Glutamatergic neuron (in vitro differentiated cells): Measurements from ENCODE around the gene STAC2. TPM values are rescaled to one million over a fixed set of nuclear protein-coding genes. Genes with fewer than 3 reads are reported as not detected.

Experiments
- DNase-seq: peaks from one replicate; pipeline ENCODE4 v3.0.0; 2022
- H3K27ac Mint-ChIP-seq: one replicate; pipeline ENCODE4 v1.8.0; 2020; ENCODE audit warnings: mild to moderate bottlenecking, mixed read lengths, inconsistent platforms; ENCODE audit not compliant: unreplicated experiment
- H3K27me3 Mint-ChIP-seq: one replicate; pipeline ENCODE4 v1.8.0; 2020; ENCODE audit warnings: mild to moderate bottlenecking, moderate library complexity, mixed read lengths, inconsistent platforms; ENCODE audit not compliant: unreplicated experiment
- H3K36me3 Mint-ChIP-seq: one replicate; pipeline ENCODE4 v1.8.0; 2020; ENCODE audit warnings: mild to moderate bottlenecking, mixed read lengths, inconsistent platforms; ENCODE audit not compliant: unreplicated experiment
- H3K4me1 Mint-ChIP-seq: one replicate; pipeline ENCODE4 v1.8.0; 2020; ENCODE audit warnings: mild to moderate bottlenecking, low read depth, mixed read lengths, inconsistent platforms; ENCODE audit not compliant: unreplicated experiment
- H3K4me3 Mint-ChIP-seq: one replicate; pipeline ENCODE4 v1.8.0; 2020; ENCODE audit warnings: mild to moderate bottlenecking, mixed read lengths, inconsistent platforms; ENCODE audit not compliant: unreplicated experiment
- H3K9me3 Mint-ChIP-seq: one replicate; pipeline ENCODE4 v1.8.0; 2020; ENCODE audit warnings: mild to moderate bottlenecking, moderate library complexity, mixed read lengths, inconsistent platforms; ENCODE audit not compliant: unreplicated experiment
- total RNA-seq: library from RNA; stranded (reverse); fragmentation: NEBNext Ultra II Directional; extraction: Animal tissue kit (Norgen Biotek cat#: 25700); gene quantifications from one replicate; pipeline ENCODE4 v1.2.1, GENCODE V29; 2021; ENCODE audit not compliant: unreplicated experiment
- TF ChIP-seq, protein P1 (sequence below): fragments of 200-600 bp; sonication (generic); IDR thresholded peaks from one replicate; pipeline ENCODE4 v1.5.0; 2021; ENCODE audit not compliant: partially characterized antibody, unreplicated experiment

The STAC2 gene
- total RNA-seq, 1 donor from 2014 or later: 1.8 TPM

DNA sequence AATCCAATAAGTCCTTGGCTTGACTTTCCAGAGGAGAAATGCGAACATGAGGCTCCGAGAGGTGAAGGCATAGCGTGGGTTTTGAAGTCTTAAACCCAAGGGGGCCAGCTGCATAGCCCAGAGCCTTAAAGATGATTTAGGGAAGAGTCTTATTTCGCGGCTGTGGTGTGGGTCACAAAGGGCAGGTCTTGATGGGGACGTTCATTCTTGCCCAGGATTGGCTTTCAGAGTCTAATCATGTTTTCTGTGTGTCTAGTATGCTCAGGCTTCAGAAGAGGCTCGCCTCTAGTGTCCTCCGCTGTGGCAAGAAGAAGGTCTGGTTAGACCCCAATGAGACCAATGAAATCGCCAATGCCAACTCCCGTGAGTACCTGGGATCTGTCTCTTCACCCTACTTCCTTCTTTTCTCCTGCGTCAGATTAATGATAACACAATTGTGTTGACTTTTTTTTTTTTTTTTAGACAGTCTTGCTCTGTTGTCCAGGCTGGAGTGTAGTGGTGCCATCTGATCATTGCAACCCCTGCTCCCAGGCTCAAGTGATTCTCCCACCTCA lies 24.7 kb downstream of the STAC2 start:
- H3K36me3 Mint-ChIP-seq: no peaks in the 10 kb centered on the region
- peak overlapping the region; percentile 99 for H3K27ac Mint-ChIP-seq
- H3K9me3 Mint-ChIP-seq: peaks cover 11% of the 10 kb centered on the region
- peaks cover 10% of the 10 kb centered on the region for H3K4me1 Mint-ChIP-seq
- no peak for DNase-seq
- TF ChIP-seq, protein P1, sequence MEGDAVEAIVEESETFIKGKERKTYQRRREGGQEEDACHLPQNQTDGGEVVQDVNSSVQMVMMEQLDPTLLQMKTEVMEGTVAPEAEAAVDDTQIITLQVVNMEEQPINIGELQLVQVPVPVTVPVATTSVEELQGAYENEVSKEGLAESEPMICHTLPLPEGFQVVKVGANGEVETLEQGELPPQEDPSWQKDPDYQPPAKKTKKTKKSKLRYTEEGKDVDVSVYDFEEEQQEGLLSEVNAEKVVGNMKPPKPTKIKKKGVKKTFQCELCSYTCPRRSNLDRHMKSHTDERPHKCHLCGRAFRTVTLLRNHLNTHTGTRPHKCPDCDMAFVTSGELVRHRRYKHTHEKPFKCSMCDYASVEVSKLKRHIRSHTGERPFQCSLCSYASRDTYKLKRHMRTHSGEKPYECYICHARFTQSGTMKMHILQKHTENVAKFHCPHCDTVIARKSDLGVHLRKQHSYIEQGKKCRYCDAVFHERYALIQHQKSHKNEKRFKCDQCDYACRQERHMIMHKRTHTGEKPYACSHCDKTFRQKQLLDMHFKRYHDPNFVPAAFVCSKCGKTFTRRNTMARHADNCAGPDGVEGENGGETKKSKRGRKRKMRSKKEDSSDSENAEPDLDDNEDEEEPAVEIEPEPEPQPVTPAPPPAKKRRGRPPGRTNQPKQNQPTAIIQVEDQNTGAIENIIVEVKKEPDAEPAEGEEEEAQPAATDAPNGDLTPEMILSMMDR: no peak
- H3K27me3 Mint-ChIP-seq: peaks cover 8% of the 10 kb centered on the region
- peak overlapping the region; percentile 92 for H3K4me3 Mint-ChIP-seq

DNA sequence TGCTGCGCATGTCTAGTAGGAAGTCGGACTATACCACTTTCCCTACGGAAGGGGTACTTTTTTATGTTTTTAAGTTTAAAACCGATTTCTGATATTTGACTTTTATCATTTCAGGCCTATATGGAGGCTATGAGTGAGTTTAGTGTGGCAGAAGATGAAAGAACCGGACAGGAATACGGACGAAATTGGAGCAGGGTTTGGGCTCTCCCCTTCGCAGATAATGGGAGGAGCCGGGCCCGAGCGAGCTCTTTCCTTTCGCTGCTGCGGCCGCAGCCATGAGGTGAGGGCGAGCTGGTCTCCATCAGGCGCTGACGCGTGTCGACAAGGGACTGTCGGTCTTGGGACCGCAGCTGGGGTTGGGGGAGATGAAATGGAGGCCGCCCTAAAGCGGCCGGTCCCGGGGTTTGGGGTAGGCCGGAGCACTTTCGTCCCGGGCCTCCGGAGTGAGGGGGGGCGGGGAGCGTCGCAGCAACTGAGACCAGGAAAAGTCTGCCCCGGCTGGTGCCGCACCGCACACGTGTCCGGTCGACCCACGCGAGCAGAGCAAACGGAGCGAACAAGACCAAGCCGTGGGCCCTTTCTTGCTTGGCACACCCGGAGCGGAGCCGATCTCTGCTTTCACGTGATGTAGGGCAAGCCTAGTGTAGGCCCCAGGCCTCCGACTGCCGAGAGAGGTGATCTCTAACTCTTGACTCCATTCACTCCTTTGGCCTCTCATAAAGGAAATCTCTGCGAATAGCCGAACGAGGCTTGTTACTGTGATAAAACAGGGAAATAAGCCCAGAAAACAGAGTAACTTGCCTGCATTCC lies 25.5 kb downstream of the STAC2 start, which contains the start of gene RPL19:
RPL19 (plus strand) TSS at position 214 of the 810 bp plus-strand sequence; CDS start at position 276, 62 bp downstream.
- Mint-ChIP-seq H3K27ac (peak within 1 kb of the TSS; percentile 99), H3K4me3 (peak within 1 kb of the TSS; percentile 92), H3K36me3 (no peaks in the 10 kb centered on the region), H3K4me1 (peaks cover 13% of the 10 kb centered on the region), H3K27me3 (peaks cover 8% of the 10 kb centered on the region), H3K9me3 (peaks cover 11% of the 10 kb centered on the region)
- TF ChIP-seq, protein P1: no peak
- peak; percentile 78 for DNase-seq

DNA sequence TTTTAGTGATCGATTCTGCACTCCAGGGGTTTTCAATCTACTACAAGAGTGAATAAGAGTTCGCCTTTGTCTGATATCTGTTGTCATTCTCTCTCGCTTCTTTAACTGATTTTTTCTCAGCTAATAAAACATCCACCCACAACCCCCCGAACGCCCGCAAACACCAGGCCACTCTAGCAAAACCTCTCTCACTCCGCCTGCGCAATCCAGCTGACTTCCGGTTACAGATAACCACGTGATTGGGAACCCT lies 26.0 kb downstream of the STAC2 start:
- peak overlapping the region; percentile 92 for H3K4me3 Mint-ChIP-seq
- H3K27ac Mint-ChIP-seq: peak overlapping the region; percentile 99
- peaks cover 10% of the 10 kb centered on the region for H3K27me3 Mint-ChIP-seq
- H3K9me3 Mint-ChIP-seq: peaks cover 11% of the 10 kb centered on the region
- no peaks in the 10 kb centered on the region for H3K36me3 Mint-ChIP-seq
- peak; percentile 79 for DNase-seq
- TF ChIP-seq, protein P1: no peak
- peaks cover 16% of the 10 kb centered on the region for H3K4me1 Mint-ChIP-seq

DNA sequence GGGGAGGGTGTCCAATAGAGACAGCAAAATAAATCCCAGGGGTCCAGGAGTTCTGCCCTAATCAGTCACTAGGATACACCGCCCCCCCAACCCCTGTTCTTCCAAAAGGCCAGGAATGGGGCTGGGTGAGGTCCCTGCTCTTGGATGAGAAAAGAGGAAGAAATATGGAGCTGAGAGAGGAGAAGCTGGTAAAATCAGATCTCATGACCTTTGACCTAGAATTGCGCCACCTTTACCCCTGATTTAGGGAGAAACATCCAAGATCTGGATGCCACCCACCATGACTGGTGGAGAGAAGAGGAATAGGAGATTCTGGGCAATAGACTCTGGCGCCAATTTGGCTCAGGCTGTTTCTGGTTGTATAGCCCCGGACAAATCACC lies 27.6 kb downstream of the STAC2 start:
- Mint-ChIP-seq H3K4me3 (peak overlapping the region; percentile 79), H3K27ac (peak overlapping the region; percentile 82), H3K4me1 (peaks cover 27% of the 10 kb centered on the region), H3K27me3 (peaks cover 9% of the 10 kb centered on the region), H3K9me3 (peaks cover 13% of the 10 kb centered on the region), H3K36me3 (no peaks in the 10 kb centered on the region)
- DNase-seq: no peak
- TF ChIP-seq, protein P1: no peak

DNA sequence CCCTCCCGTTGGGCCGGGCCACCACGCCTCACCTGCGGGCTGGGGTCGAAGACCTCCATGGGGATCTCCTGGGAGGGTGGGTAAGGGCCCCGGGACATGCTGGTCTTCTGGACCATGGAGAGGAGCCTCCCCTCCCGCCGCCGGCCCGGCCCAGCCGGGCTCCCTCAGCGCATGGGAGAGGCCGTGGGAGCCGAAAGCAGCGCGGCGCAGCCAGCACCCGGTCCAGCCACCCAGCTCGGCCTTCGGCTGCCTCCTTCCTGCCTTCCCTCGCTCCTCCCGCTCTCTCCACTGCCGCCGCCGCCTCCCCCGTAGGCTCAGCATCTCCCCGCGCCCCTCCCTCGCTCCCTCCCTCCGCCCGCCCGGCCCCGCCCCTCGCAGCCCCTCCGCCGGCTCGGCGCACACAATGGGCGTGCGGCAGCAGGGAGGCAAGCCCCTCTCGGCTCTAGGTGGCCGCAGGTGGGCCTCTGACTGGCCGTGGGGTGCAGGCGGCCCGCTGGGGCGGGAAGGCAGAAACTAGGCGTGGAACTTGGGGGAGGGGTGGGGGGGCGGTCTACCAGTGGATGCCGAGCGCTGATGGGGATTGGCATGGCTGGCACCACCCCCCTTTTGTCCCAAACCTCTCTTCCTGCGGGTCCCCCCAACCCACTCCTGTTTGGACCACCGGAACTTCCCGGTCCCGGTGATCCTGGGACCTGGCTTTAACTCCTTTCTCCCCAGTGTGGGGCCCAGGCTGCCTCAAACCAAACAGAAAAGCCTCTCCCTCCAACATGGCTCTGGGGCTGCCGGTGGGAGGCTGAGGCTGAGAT lies 28.2 kb downstream of the STAC2 start, which contains the start of gene CACNB1:
CACNB1 (minus strand) TSS at position 290 of the 806 bp plus-strand sequence; CDS start at position 116, 174 bp downstream.
- peaks cover 9% of the 10 kb centered on the region for H3K27me3 Mint-ChIP-seq
- DNase-seq: peak; percentile 93
- peaks cover 1% of the 10 kb centered on the region for H3K36me3 Mint-ChIP-seq
- TF ChIP-seq, protein P1: no peak
- peaks cover 13% of the 10 kb centered on the region for H3K9me3 Mint-ChIP-seq
- H3K4me3 Mint-ChIP-seq: peak within 1 kb of the TSS; percentile 87
- peak within 1 kb of the TSS; percentile 82 for H3K27ac Mint-ChIP-seq
- H3K4me1 Mint-ChIP-seq: peaks cover 33% of the 10 kb centered on the region
